ENCODE data around the gene NPPC.
"Not testable (repeated sequence)": the region's sequence is repeated elsewhere in the genome, so short reads cannot be mapped to it uniquely, and the experiment has no call there.

NPPC gene

GRCh38 chr2:231894566-231895380 lies 31.4 kb downstream of the NPPC start:
- Histone ChIP-seq H3K9me3 (ENCODE audit: control insufficient read depth, low read length) (no peaks in the 10 kb centered on the region), H3K36me3 (ENCODE audit: control insufficient read depth, insufficient read depth, low read length) (no peaks in the 10 kb centered on the region), H3K4me3 (ENCODE audit: low read length) (no peak overlapping the region), H3K9ac (ENCODE audit: low read length) (no peak overlapping the region), H3K4me1 (ENCODE audit: control insufficient read depth, insufficient read depth, low read length) (no peaks in the 10 kb centered on the region), H3K27me3 (ENCODE audit: control insufficient read depth, insufficient read depth, low read length) (no peaks in the 10 kb centered on the region)

GRCh38 chr2:231891514-231891905 lies 34.7 kb downstream of the NPPC start:
- H3K9me3 ChIP-seq (ENCODE audit: control insufficient read depth, low read length) = no peaks in the 10 kb centered on the region
- H3K4me1 ChIP-seq (ENCODE audit: control insufficient read depth, insufficient read depth, low read length) = no peaks in the 10 kb centered on the region
- H3K9ac ChIP-seq (ENCODE audit: low read length) = no peak overlapping the region
- H3K36me3 ChIP-seq (ENCODE audit: control insufficient read depth, insufficient read depth, low read length) = no peaks in the 10 kb centered on the region
- H3K27me3 ChIP-seq (ENCODE audit: control insufficient read depth, insufficient read depth, low read length) = no peaks in the 10 kb centered on the region
- H3K4me3 ChIP-seq (ENCODE audit: low read length) = no peak overlapping the region

DNA sequence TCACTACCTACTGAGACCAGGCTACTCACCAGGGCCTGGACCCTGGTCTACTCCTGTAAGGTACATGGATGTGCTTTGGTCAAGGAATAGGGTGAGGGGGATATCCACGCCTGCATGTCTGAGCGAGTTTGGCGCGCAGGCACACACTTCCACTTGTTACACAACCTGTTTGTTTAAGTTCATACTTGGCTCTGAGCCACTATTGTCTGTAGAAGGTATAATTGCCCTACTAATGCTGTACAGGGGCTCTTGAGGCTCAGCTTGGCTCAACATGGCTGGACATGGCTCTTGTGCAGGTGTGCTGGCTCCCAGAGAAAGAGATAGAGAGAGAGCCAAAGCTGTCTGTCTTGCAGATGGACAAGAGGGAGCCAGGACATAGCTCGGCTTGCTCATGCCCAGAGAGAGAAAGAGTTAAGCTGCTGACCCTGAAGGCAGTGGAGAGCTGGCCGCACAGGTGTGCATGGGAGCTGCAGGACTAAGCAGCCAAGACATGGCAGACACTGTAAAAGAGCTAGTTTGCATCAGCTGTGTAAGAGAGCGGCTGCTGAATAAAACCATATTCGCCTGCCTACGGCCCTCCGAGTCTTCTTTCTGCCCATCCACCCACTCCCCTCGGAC lies 35.2 kb downstream of the NPPC start:
- Histone ChIP-seq H3K9ac (ENCODE audit: low read length) (no peak overlapping the region), H3K9me3 (ENCODE audit: control insufficient read depth, low read length) (no peaks in the 10 kb centered on the region), H3K36me3 (ENCODE audit: control insufficient read depth, insufficient read depth, low read length) (no peaks in the 10 kb centered on the region), H3K27me3 (ENCODE audit: control insufficient read depth, insufficient read depth, low read length) (no peaks in the 10 kb centered on the region), H3K4me1 (ENCODE audit: control insufficient read depth, insufficient read depth, low read length) (no peaks in the 10 kb centered on the region), H3K4me3 (ENCODE audit: low read length) (no peak overlapping the region)

- Histone ChIP-seq H3K9ac (ENCODE audit: low read length) (no peak overlapping the region), H3K36me3 (ENCODE audit: control insufficient read depth, insufficient read depth, low read length) (no peaks in the 10 kb centered on the region), H3K27me3 (ENCODE audit: control insufficient read depth, insufficient read depth, low read length) (peaks cover 6% of the 10 kb centered on the region)
Measured at GRCh38 chr2:231887756-231888155, 38.4 kb downstream of the NPPC start.

GRCh38 chr2:231886071-231886681 lies 40.0 kb downstream of the NPPC start:
- no peaks in the 10 kb centered on the region for H3K9me3 ChIP-seq (ENCODE audit: control insufficient read depth, low read length)
- peaks cover 6% of the 10 kb centered on the region for H3K27me3 ChIP-seq (ENCODE audit: control insufficient read depth, insufficient read depth, low read length)
- H3K4me3 ChIP-seq (ENCODE audit: low read length) = no peak overlapping the region
- no peaks in the 10 kb centered on the region for H3K4me1 ChIP-seq (ENCODE audit: control insufficient read depth, insufficient read depth, low read length)
- no peaks in the 10 kb centered on the region for H3K36me3 ChIP-seq (ENCODE audit: control insufficient read depth, insufficient read depth, low read length)
- H3K9ac ChIP-seq (ENCODE audit: low read length) = no peak overlapping the region

More at GRCh38 chr2:231887756-231888155, 38.4 kb downstream of the NPPC start:
- Histone ChIP-seq H3K4me3 (ENCODE audit: low read length) (no peak overlapping the region), H3K4me1 (ENCODE audit: control insufficient read depth, insufficient read depth, low read length) (no peaks in the 10 kb centered on the region), H3K9me3 (ENCODE audit: control insufficient read depth, low read length) (no peaks in the 10 kb centered on the region)

DNA sequence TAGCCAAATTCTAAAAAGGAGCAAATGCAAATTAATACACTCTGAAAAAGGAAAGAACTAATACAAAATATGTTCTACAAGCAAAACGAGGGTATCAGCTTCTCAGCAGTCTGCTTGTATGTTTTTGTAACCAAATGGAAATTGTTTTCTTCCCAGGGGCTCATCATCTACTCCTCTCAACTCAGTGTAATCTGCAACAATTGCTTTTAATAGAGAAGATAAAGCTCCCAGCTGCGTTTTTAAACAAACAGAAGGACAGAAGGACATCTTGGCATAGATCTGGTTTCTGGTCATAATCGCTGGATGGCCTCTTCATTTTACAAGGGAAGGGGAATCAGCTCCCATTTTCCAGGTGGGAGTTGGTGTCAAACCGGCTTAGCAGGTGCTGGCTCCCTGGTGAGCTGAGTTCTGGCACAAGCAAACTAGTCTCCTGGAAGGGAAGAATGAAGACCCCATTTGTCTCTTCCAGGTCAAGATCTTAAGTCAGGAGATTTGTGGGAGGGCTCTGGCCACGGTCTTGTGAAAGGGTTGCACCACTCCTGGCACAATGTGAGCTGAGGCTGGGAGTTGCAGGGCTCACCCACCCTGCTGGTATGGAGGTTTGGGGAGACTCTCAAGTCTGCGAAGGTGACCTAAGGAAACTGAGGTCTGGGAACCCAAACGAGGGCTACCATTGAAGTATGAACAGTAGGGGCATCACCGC lies 41.6 kb downstream of the NPPC start:
- peaks cover 6% of the 10 kb centered on the region for H3K27me3 ChIP-seq (ENCODE audit: control insufficient read depth, insufficient read depth, low read length)
- no peaks in the 10 kb centered on the region for H3K9me3 ChIP-seq (ENCODE audit: control insufficient read depth, low read length)
- H3K36me3 ChIP-seq (ENCODE audit: control insufficient read depth, insufficient read depth, low read length) = no peaks in the 10 kb centered on the region
- H3K4me3 ChIP-seq (ENCODE audit: low read length) = no peak overlapping the region
- no peaks in the 10 kb centered on the region for H3K4me1 ChIP-seq (ENCODE audit: control insufficient read depth, insufficient read depth, low read length)
- no peak overlapping the region for H3K9ac ChIP-seq (ENCODE audit: low read length)

GRCh38 chr2:231883468-231883881 lies 42.7 kb downstream of the NPPC start:
- no peaks in the 10 kb centered on the region for H3K36me3 ChIP-seq (ENCODE audit: control insufficient read depth, insufficient read depth, low read length)
- no peak overlapping the region for H3K4me3 ChIP-seq (ENCODE audit: low read length)
- H3K9ac ChIP-seq (ENCODE audit: low read length) = no peak overlapping the region
- H3K9me3 ChIP-seq (ENCODE audit: control insufficient read depth, low read length) = no peaks in the 10 kb centered on the region
- H3K27me3 ChIP-seq (ENCODE audit: control insufficient read depth, insufficient read depth, low read length) = peaks cover 6% of the 10 kb centered on the region
- H3K4me1 ChIP-seq (ENCODE audit: control insufficient read depth, insufficient read depth, low read length) = no peaks in the 10 kb centered on the region

DNA sequence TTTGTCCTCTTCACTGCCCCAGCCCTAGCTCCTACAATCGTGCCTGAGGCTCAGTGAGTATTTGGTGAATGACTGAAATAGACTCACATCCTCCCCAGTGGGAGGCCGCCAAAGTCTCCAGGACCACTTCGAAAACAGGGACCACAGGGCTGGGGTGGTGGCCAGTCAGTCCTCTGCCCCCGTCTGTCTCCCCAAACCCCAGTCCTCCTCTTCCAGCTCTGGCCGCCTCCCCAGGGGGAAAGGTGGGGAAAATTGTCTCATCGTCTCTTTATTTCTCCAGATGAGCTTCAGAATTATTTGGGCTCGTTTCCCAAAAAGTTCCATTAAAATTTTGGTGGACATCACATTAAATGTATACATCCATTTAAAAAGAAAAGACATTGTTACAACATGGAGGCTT lies 43.5 kb downstream of the NPPC start:
- Histone ChIP-seq H3K36me3 (ENCODE audit: control insufficient read depth, insufficient read depth, low read length) (no peaks in the 10 kb centered on the region), H3K4me3 (ENCODE audit: low read length) (no peak overlapping the region), H3K9me3 (ENCODE audit: control insufficient read depth, low read length) (no peaks in the 10 kb centered on the region), H3K9ac (ENCODE audit: low read length) (no peak overlapping the region), H3K4me1 (ENCODE audit: control insufficient read depth, insufficient read depth, low read length) (no peaks in the 10 kb centered on the region), H3K27me3 (ENCODE audit: control insufficient read depth, insufficient read depth, low read length) (peaks cover 6% of the 10 kb centered on the region)

- H3K36me3 ChIP-seq (ENCODE audit: control insufficient read depth, insufficient read depth, low read length); H3K9me3 ChIP-seq (ENCODE audit: control insufficient read depth, low read length); H3K4me3 ChIP-seq (ENCODE audit: low read length); H3K4me1 ChIP-seq (ENCODE audit: control insufficient read depth, insufficient read depth, low read length); H3K9ac ChIP-seq (ENCODE audit: low read length); H3K27me3 ChIP-seq (ENCODE audit: control insufficient read depth, insufficient read depth, low read length): not testable (repeated sequence)
Measured at GRCh38 chr2:231880371-231880770, 45.8 kb downstream of the NPPC start.

DNA sequence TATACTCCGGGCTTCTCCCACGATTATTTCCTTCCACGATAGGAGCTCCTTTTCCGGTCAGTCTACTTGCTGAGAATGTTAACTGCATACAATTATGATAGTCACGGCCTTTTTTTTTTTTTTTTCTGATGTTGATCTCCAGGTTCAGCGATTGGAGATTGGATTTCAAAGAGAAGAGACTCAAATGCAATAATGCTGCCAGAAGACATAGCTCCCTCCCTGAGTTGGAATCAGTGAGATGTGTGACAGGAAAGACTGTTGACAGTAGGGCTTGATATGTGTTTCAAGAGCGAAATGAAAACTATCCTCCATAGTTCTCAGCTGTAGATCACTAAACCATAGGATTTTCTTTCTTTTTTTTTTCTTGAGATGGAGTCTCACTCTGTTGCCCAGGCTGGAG lies 47.0 kb downstream of the NPPC start:
- no peaks in the 10 kb centered on the region for H3K9me3 ChIP-seq (ENCODE audit: control insufficient read depth, low read length)
- no peaks in the 10 kb centered on the region for H3K27me3 ChIP-seq (ENCODE audit: control insufficient read depth, insufficient read depth, low read length)

DNA sequence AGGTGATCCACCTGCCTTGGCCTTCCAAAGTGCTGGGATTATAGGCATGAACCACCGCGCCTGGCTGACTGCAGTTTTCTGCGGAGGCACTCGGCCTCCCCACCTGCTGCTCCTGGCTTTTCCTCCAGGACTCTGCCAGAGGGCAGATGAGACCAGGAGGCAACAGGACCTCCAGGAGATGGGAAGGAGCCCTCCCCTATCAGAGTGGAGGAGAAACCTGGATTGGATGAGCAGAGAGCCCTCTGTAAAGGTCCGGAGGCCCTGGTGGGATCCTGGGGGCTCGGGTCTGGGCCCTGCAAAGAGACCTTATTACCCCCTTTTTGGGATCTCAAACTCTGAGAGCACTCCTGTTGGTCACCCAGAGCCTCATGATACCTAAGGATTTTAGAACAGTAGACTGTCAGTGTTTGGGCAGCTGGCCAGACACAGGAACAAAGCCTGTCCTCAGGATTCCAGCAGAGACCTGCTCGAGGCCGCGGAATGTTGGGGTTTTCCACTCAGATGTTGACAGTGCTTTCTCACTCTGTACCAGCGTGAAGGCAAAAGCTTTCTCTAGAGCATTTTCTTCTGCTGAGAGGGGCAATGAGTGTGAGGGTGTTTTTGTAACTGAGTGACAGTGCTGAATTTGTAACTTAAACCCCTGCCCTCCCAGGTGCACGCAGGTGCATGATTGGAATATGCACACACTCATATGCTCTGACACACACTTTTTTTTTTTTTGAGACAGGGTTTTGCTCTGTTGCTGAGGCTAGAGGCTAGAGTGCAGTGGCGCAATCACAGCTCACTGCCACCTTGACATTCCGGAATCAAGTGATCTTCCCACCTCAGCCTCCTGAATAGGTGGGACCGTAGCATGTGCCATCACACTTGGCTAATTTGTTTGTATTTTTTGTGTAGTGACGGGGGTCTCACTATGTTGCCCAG lies 48.4 kb downstream of the NPPC start:
- Histone ChIP-seq H3K9ac (ENCODE audit: low read length) (no peak overlapping the region), H3K9me3 (ENCODE audit: control insufficient read depth, low read length) (no peaks in the 10 kb centered on the region), H3K4me1 (ENCODE audit: control insufficient read depth, insufficient read depth, low read length) (no peaks in the 10 kb centered on the region), H3K36me3 (ENCODE audit: control insufficient read depth, insufficient read depth, low read length) (no peaks in the 10 kb centered on the region), H3K4me3 (ENCODE audit: low read length) (no peak overlapping the region), H3K27me3 (ENCODE audit: control insufficient read depth, insufficient read depth, low read length) (no peaks in the 10 kb centered on the region)

More for the DNA sequence above, 47.0 kb downstream of the NPPC start:
- Histone ChIP-seq H3K4me3 (ENCODE audit: low read length) (no peak overlapping the region), H3K4me1 (ENCODE audit: control insufficient read depth, insufficient read depth, low read length) (no peaks in the 10 kb centered on the region), H3K36me3 (ENCODE audit: control insufficient read depth, insufficient read depth, low read length) (no peaks in the 10 kb centered on the region), H3K9ac (ENCODE audit: low read length) (no peak overlapping the region)

Measured in mucosa of stomach (tissue), 1 donor.